Heart left ventricle (tissue), 16 donors: ENCODE data around the gene TNS1. TPM values are rescaled to one million over a fixed set of nuclear protein-coding genes. Genes with fewer than 3 reads are reported as not detected.
A peak's percentile ranks its signal among the peaks of the same experiment; 100 is the strongest.

Experiments
- ATAC-seq, 4 donors: fragments of 200-7000 bp; cut with Tn5 transposase; one replicate each; pipeline ENCODE4 v1.9.1; 2020 to 2022; ENCODE audit warnings: moderate library complexity in 4 of 4, mild to moderate bottlenecking in 3 of 4, moderate number of reproducible peaks in 1 of 4
- DNase-seq, 5 donors: peaks; one replicate each; pipeline ENCODE4 v3.0.0-alpha.2; 2020
- H3K27ac ChIP-seq, 12 donors: fragments of 200-600 bp; sonication (generic) in 4 of 12; one replicate each; pipeline versions ENCODE4 v1.5.0 to v1.8.0; 2016 to 2022; ENCODE audit warnings: mild to moderate bottlenecking in 2 of 12
- H3K27me3 ChIP-seq, 9 donors: fragments of 200-600 bp; sonication (generic) in 2 of 9; one replicate each; pipeline versions ENCODE4 v1.5.1 to v1.8.0; 2016 to 2022; ENCODE audit warnings: mild to moderate bottlenecking in 3 of 9
- H3K36me3 ChIP-seq, 9 donors: fragments of 200-600 bp; sonication (generic) in 2 of 9; one replicate each; pipeline versions ENCODE4 v1.5.0 to v1.8.0; 2018 to 2022; ENCODE audit warnings: mild to moderate bottlenecking in 2 of 9
- H3K4me1 ChIP-seq, 12 donors: fragments of 200-600 bp; sonication (generic) in 4 of 12; one replicate each; pipeline versions ENCODE4 v1.5.0 to v1.8.0; 2016 to 2022; ENCODE audit warnings: mild to moderate bottlenecking in 3 of 12
- H3K4me3 ChIP-seq, 12 donors: fragments of 200-600 bp; sonication (generic) in 4 of 12; one replicate each; pipeline versions ENCODE4 v1.5.0 to v1.8.0; 2017 to 2022; ENCODE audit warnings: mild to moderate bottlenecking in 9 of 12, moderate library complexity in 4 of 12
- H3K9me3 ChIP-seq, 12 donors: fragments of 200-600 bp; sonication (generic) in 4 of 12; one replicate each; pipeline versions ENCODE4 v1.5.0 to v1.8.0; 2016 to 2022; ENCODE audit warnings: mild to moderate bottlenecking in 1 of 12
- POLR2A ChIP-seq, 2 donors: fragments of 450-650 bp; IDR thresholded peaks; one replicate each; pipeline ENCODE4 v1.6.1; 2017; ENCODE audit warnings: antibody characterized with exemption in 2 of 2, mild to moderate bottlenecking in 2 of 2, moderate library complexity in 2 of 2
- WGBS, 4 donors: extraction: QIAGEN DNeasy Blood & Tissue Kit in 2 of 4; methylation state at CpG; one replicate each; pipeline versions ENCODE4 v1.1.5 to v1.1.7; 2013 to 2018; 5-methylcytosine and 5-hydroxymethylcytosine counted together
- intact Hi-C, 10 donors: fragments of 100-400 bp; cut with DNase I; formaldehyde crosslinking; loops; one replicate each; pipeline versions ENCODE4 v1.11.1 to v1.14.2; 2022
- polyA plus RNA-seq, 2 donors: library from polyadenylated mRNA; stranded (reverse); fragments of 200-250 nt; gene quantifications; one replicate each; pipeline ENCODE4 v1.2.3, GENCODE V29; 2013
- total RNA-seq, 9 donors: library from RNA; depleted of rRNA in 2 of 9; stranded (reverse); fragments of >200 nt in 2 of 9; fragmentation: NEBNext Ultra II Directional in 3 of 9; extraction: Animal tissue kit (Norgen Biotek cat#: 25700) in 3 of 9; gene quantifications; one replicate each; pipeline versions ENCODE4 v1.1.0 to v1.2.4, GENCODE V29; 2016 to 2023
- TF ChIP-seq, protein P1 (sequence below), 12 donors: fragments of 200-600 bp; sonication (generic) in 4 of 12; IDR thresholded peaks; one replicate each; pipeline versions ENCODE4 v1.5.0 to v1.8.0; 2018 to 2022; ENCODE audit warnings: antibody characterized with exemption in 12 of 12, mild to moderate bottlenecking in 5 of 12
- donor health status: ischemic (EF 13 %, LVEDD 7.1; RV severe dilation, severe dysfunction).
- donor health status: healthy with polysubstance abuse.
- donor health status: DM: no; HTN: yes; CAD: no.
- donor health status: DM: no; HTN: no; CAD: no.
- donor health status: ischemic (EF 25% LVEDD 6.9; RV normal size, moderate dysfunction).
- donor health status: ischemic (EF 25% LVEDD 5.7; RV mildly dilated, moderate dysfunction).
- donor health status: healthy.
- donor health status: DM: yes; HTN: yes; CAD: no.
- donor health status: ischemic (EF 35%, LVEDD 5.7; RV mildly dilated, moderate dysfunction).
- donor health status: nonischemic (EF 11% LVEDD 7.7; RV severe dilation, severe dysfunction).
- donor health status: DM: yes; HTN: yes; CAD: no.
- donor health status: PGD.
- donor health status: ischemic (EF 29% LVEDD 5.4; RV normal size, mild dysfunction).
- donor health status: nonischemic (EF 23%, LVEDD 6.1; RV moderate dilation, normal function).

Gene TNS1
- total and polyA plus RNA-seq, 11 donors = 243 to 899 (median 669) TPM

DNA sequence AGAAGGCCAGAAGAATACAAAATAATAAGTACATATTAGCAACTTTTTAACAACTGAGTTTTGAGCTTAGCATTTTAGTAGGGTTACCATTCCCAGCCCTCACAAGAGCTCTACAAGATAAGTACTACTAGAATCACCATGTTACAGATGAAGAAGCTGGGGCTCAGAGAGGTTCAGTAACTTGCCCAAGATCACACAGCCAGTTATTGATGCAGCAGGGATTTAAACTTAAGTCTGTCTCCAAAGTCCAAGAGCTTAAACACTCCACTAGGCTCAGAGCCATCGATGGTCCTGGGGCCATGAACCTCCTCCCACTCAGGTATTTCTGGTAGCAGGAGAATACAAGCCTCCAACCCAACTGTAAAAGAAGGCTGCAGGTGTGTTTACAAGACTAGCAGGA lies 30.8 kb downstream of the TNS1 start:
- 62 to 90% (median 77%) methylated on average over 1 of the region's 1 CpG for WGBS, 4 donors
- peaks cover 3 to 52% (median 27%) of the 10 kb centered on the region in 12 donors for H3K4me1 ChIP-seq
- no peak overlapping the region for H3K4me3 ChIP-seq
- DNase-seq (no peak), ATAC-seq (no peak)
- peaks cover 0 to 6% (median 0%) of the 10 kb centered on the region in 9 donors for H3K36me3 ChIP-seq
- TF ChIP-seq, protein P1, sequence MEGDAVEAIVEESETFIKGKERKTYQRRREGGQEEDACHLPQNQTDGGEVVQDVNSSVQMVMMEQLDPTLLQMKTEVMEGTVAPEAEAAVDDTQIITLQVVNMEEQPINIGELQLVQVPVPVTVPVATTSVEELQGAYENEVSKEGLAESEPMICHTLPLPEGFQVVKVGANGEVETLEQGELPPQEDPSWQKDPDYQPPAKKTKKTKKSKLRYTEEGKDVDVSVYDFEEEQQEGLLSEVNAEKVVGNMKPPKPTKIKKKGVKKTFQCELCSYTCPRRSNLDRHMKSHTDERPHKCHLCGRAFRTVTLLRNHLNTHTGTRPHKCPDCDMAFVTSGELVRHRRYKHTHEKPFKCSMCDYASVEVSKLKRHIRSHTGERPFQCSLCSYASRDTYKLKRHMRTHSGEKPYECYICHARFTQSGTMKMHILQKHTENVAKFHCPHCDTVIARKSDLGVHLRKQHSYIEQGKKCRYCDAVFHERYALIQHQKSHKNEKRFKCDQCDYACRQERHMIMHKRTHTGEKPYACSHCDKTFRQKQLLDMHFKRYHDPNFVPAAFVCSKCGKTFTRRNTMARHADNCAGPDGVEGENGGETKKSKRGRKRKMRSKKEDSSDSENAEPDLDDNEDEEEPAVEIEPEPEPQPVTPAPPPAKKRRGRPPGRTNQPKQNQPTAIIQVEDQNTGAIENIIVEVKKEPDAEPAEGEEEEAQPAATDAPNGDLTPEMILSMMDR (IDR thresholded peaks at IDR 0.05) = no peak
- no peak for TF ChIP-seq POLR2A (IDR thresholded peaks at IDR 0.05)
- H3K27me3 ChIP-seq = no peaks in the 10 kb centered on the region
- H3K27ac ChIP-seq = peak overlapping the region; percentile 33 to 91 (median 62)
- H3K9me3 ChIP-seq = no peaks in the 10 kb centered on the region
- intact Hi-C loops = no loop called here

DNA sequence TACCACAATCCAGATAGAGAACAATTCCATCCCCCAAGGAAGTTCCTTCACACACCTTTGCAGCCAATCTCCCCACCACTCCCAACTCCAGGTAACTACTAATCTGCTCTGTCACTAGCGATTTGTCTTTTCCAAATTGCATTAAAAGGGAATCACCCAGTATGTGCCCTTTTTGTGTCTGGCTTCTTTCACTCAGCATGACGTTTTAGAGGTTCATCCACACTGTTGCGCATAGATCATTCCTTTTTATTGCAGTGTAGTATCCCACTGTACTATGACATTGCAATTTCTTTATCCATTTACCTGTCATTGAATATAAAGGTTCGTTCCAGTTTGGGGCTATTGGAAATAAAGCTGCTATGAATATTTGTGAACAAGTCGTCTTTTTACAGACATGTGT lies 31.6 kb downstream of the TNS1 start:
- Histone ChIP-seq H3K4me3 (no peak overlapping the region), H3K27me3 (no peaks in the 10 kb centered on the region), H3K27ac (peak overlapping the region in 1 of 12 donors; percentile 91), H3K4me1 (peaks cover 3 to 50% (median 32%) of the 10 kb centered on the region in 12 donors), H3K9me3 (no peaks in the 10 kb centered on the region), H3K36me3 (peaks cover 0 to 6% (median 0%) of the 10 kb centered on the region in 9 donors)
- ATAC-seq (no peak), DNase-seq (no peak)
- TF ChIP-seq POLR2A (IDR thresholded peaks at IDR 0.05) = no peak
- TF ChIP-seq, protein P1 (IDR thresholded peaks at IDR 0.05) = no peak
- intact Hi-C loops = no loop called here
- 86 to 94% (median 88%) methylated on average over 5 of the region's 5 CpGs for WGBS, 4 donors

DNA sequence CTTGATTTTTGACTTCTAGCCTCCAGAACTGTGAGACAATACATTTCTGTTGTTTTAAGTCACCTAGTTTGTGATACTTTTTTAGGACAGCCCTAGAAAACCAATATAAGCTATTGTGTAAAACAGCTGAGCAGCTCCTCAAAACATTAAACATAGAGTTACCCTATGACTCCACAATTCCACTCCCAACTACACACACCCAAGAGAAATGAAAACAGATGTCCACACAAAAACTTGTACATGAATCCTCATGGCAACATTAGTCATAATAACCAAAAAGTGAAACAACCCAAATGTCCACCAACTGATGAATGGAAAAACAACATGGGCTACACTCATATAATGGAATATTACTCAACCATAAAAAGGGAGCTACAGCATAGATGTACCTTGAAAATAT lies 32.6 kb downstream of the TNS1 start:
- no peaks in the 10 kb centered on the region for H3K27me3 ChIP-seq
- ATAC-seq (peak in 1 of 4 donors; percentile 7), DNase-seq (no peak)
- no peak overlapping the region for H3K4me3 ChIP-seq
- intact Hi-C loops = no loop called here
- peak overlapping the region in 1 of 12 donors; percentile 32 for H3K27ac ChIP-seq
- no peaks in the 10 kb centered on the region for H3K9me3 ChIP-seq
- H3K36me3 ChIP-seq = peaks cover 0 to 6% (median 0%) of the 10 kb centered on the region in 9 donors
- H3K4me1 ChIP-seq = peaks cover 7 to 53% (median 39%) of the 10 kb centered on the region in 12 donors
- TF ChIP-seq, protein P1 (IDR thresholded peaks at IDR 0.05) = no peak
- no peak for TF ChIP-seq POLR2A (IDR thresholded peaks at IDR 0.05)

DNA sequence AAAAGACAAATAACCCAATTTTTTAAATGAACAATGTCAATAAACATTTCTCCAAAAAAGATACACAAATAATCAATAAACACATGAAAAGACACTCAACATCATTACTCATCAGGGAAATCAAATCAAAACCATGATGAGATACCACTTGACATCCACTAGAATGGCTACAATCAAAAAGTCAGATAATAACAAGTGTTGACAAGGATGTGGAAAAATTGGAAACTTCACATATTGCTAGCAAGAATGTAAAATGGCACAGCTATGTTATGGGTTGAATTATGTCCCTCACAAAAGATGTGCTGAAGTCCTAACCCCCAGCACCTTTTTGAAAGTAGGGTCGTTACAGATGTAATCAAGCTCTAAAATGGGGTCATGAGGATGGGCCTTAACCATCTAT lies 33.2 kb downstream of the TNS1 start:
- H3K27ac ChIP-seq = peak overlapping the region in 1 of 12 donors; percentile 32
- 85 to 100% (median 91%) methylated on average over 1 of the region's 1 CpG for WGBS, 4 donors

More for the DNA sequence above, 33.2 kb downstream of the TNS1 start:
- H3K9me3 ChIP-seq = no peaks in the 10 kb centered on the region
- DNase-seq (no peak), ATAC-seq (no peak)
- intact Hi-C loops = no loop called here
- no peak overlapping the region for H3K4me3 ChIP-seq
- no peaks in the 10 kb centered on the region for H3K27me3 ChIP-seq
- H3K4me1 ChIP-seq = peaks cover 7 to 56% (median 43%) of the 10 kb centered on the region in 12 donors
- TF ChIP-seq POLR2A (IDR thresholded peaks at IDR 0.05) = no peak
- TF ChIP-seq, protein P1 (IDR thresholded peaks at IDR 0.05) = no peak
- H3K36me3 ChIP-seq = peaks cover 0 to 6% (median 0%) of the 10 kb centered on the region in 9 donors
